H1 (cell line): ENCODE data around the gene LOXHD1. TPM values are rescaled to one million over a fixed set of nuclear protein-coding genes. Genes with fewer than 3 reads are reported as not detected.

ENCODE experiments used
- CTCF ChIP-seq, 3 experiments: IDR thresholded peaks; 1 replicate in 2 of 3; 2 replicates in 1 of 3; pipeline versions ENCODE4 v1.5.1 to v1.6.1; 2011; ENCODE audit warnings: low read length in 3 of 3, mild to moderate bottlenecking in 3 of 3, inconsistent platforms in 2 of 3, low read depth in 1 of 3, moderate library complexity in 1 of 3; ENCODE audit not compliant: insufficient read depth in 1 of 3; ENCODE audit errors: control extremely low read depth in 1 of 3
- JUND ChIP-seq: IDR thresholded peaks from 2 replicates; pipeline ENCODE4 v1.6.1; 2011; ENCODE audit warnings: mild to moderate bottlenecking, improper control_type of control experiment, low read length
- YY1 ChIP-seq: IDR thresholded peaks from 2 replicates; pipeline ENCODE4 v1.6.1; 2011; ENCODE audit warnings: low read depth, mild to moderate bottlenecking, low read length
- polyA plus RNA-seq, 7 experiments: library from polyadenylated mRNA; depleted of rRNA in 3 of 7; stranded (reverse) in 5 of 7; unstranded in 2 of 7; fragments of >200 nt in 5 of 7; fragments of 200-250 nt in 2 of 7; gene quantifications; 1 replicate in 5 of 7; 2 replicates in 1 of 7; 4 replicates in 1 of 7; pipeline versions ENCODE4 v1.2.1 to v1.2.3, GENCODE V29; 2011 to 2013; ENCODE audit warnings: missing spikeins in 2 of 7, mixed read lengths in 2 of 7
- total RNA-seq: library from RNA; stranded (reverse); fragmentation: NEBNext Ultra II Directional; extraction: Animal tissue kit (Norgen Biotek cat#: 25700); gene quantifications from 2 replicates; pipeline ENCODE4 v1.2.1, GENCODE V29; 2021

The LOXHD1 gene
- total and polyA plus RNA-seq, 2 of the 8 experiments (the other 6 are each of a cell fraction or from before 2014, with no cell fraction given), result 0.02 TPM; not detected in 1

- TF ChIP-seq CTCF (IDR thresholded peaks at IDR 0.05; ENCODE audit: control extremely low read depth in 1 of 3, insufficient read depth in 1 of 3, low read depth in 1 of 3, low read length in 3 of 3), result no peak
- no peak for TF ChIP-seq YY1
- TF ChIP-seq JUND, result no peak
Measured at GRCh38 chr18:46431522-46432171, 225.4 kb downstream of the LOXHD1 start (continued).
